ENCODE data around the gene CDC5L.
"Not testable (repeated sequence)": the region's sequence is repeated elsewhere in the genome, so short reads cannot be mapped to it uniquely, and the experiment has no call there.

The CDC5L gene

GRCh38 chr6:44415449-44415848, 27.9 kb downstream of the CDC5L start:
- DNase-seq (ENCODE audit: low spot score) = no peak

- no peak for DNase-seq (ENCODE audit: low spot score)
These were observed 28.5 kb downstream of the CDC5L start for GRCh38 chr6:44415873-44416502.

DNA sequence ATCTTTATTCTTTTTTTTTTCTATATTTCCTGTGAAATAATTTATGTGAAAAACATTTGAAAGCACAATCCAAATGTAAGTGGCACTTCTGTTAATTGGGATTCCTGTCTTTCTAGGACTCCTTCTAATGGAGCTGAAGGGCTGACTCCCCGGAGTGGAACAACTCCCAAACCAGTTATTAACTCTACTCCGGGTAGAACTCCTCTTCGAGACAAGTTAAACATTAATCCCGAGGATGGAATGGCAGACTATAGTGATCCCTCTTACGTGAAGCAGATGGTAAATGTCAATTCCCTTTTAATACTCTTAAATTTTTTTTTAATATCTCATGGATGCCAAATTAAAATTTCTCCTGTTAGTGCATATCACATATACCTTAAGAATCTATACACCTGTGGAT, 35.0 kb downstream of the CDC5L start:
- no peak for DNase-seq (ENCODE audit: low spot score)

- no peak for DNase-seq (ENCODE audit: low spot score)
These were observed 35.8 kb downstream of the CDC5L start for GRCh38 chr6:44423306-44423705.

DNA sequence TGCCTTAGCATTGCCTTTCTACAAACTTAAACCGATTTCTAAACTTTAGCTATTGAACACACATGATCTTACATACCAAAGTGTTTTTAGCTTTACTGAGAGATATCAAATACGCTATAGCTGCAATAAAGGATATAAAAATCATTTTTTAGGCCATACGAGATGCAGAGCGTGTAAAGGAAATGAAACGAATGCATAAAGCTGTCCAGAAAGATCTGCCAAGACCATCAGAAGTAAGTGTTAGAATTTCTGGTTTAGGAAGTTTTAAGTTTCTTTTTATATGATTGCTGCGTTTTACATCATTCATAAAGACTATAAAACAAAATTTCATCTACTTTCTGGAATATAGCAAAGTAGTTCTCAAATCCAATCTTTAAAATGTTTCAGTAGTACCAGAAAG, 38.4 kb downstream of the CDC5L start:
- no peak for DNase-seq (ENCODE audit: low spot score)

DNA sequence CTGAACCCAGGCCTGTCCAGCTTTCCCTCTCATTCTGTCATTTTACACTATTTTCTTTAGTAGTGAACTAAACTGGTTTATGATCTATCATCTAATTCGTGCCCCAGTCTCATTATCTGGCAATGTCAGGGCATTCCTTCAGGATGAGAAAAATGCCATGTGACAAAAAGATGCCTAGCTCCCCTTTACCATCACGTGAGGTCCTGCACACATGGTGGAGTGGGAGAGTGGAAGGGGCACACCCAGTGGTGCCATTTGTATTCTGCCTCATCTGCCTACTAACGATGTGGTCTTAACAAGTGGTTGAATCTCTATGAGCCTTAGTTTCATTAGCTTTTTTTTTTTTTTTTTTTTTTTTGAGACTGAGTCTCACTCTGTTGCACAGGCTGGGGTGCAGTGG, 41.2 kb downstream of the CDC5L start:
- no peak for DNase-seq (ENCODE audit: low spot score)

- no peak for DNase-seq (ENCODE audit: low spot score)
These were observed 42.8 kb downstream of the CDC5L start for GRCh38 chr6:44430326-44430725.

DNA sequence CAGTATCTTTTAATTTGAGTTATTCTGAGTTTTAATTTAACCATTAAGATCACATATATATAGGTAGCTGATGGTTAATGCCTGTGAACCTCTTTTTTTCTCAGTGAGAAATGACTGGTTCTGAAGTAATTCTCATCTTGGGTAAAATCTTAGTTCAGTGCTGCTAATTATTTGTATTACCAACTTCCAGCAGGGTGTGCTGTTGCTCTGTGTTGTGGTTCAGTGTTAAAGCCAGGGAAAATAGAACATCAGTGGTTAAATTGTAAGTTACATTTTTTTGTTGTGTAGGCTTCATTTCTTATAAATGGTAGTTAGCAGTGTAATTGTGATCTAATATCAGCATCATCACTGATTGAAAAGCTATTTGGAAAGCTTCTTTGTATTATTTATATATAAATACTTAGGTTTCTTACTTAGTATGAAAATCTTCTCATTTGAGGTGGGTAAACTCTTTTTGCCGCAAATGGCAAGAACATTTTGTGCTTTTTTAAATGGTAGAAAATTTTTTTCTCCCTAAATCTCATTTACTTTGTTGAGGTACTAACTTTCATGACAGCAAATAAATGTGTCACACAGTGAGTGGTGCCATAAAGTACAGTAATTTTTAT, 43.7 kb downstream of the CDC5L start:
- DNase-seq (ENCODE audit: low spot score) = peak; percentile 40

GRCh38 chr6:44432227-44432626, 44.7 kb downstream of the CDC5L start:
- DNase-seq (ENCODE audit: low spot score) = no peak

DNA sequence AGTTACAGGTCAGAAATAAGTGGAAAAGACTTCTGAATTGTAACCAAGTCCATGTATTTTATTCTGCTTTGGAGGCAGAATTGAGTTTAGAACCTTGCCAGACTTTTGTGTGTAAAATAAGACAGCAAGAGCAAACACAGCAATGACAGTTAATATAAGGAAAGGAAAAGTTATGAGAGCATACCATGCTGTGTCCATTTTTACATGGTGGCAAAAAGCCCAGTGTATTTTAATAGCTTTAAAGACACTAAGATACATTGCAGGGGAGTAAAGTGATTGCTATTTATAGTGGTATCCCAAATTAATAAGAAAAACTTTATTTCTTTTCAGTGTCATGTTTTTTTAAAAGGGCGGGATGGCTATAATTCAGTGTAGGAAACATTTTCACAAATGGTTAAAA, 45.2 kb downstream of the CDC5L start:
- no peak for DNase-seq (ENCODE audit: low spot score)

DNA sequence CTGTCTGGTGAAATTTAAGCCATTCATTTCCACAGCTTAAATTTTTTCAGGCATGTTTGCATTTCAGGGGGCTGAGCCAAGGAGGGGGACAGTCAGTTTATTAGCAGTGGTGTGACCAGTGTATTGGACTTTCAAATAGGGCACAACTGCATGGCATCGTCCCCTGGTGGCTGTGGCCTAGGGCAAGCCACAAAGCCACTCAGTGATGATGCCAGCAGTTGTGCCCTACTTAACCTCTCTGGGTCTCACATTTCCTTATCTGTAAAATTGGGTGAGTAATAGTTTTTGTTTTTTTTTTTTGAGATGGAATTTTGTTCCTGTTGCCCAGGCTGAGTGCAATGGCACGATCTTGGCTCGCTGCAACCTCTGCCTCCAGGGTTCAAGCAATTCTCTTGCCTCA, 48.0 kb downstream of the CDC5L start:
- no peak for DNase-seq (ENCODE audit: low spot score)

DNA sequence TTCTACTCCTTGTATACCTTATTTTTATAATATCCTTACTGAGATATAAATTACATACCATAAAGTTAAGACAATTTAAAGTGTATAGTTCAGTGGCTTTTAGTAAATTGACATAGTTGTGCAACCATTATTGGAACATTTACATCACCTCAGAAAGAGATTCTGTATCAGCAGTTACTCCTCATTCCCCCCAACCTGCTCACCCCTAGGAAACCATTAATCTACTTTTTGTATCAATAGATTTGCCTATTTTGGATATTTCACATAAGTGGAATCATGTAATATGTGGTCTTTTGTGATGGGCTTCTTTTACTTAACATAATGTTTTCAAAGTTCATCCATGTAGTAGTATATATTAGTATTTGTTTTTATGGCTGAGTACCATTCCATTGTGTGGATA, 51.3 kb downstream of the CDC5L start:
- DNase-seq (ENCODE audit: low spot score) = no peak

DNA sequence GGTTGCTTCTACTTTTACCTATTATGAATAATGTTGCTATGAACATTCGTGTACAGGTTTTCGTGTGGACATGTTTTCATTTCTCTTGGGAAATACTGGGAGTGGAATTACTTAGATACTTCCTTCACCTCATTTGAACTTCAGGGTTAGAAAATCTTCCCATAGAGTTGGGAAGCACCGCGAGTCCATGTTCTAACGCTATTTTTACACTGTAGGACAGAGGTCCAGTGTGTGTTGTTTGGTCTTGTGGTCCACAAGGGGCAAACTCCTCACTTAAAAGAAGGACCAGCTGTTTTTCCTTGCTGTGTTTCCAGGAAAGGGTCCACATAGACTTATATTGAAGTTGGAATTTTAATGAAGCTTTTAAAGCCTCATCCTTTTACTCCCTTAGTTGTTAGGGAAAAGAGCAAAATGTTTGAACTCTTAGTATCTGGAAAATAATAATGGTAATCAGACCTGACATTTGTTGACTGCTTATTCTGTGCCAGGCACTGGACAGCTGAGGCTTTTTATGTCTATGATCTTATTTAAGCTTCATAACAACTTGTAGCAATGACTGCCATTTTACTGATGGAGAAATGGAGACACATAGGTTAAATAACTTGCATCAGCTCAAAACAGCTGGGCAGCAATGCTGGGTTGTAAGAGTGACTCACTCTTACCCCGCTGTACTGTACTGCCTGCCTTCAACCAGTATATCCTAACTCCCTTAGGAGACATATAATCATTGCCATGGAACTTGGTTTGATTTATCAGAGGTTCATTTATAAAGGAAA, 52.0 kb downstream of the CDC5L start:
- no peak for DNase-seq (ENCODE audit: low spot score)

GRCh38 chr6:44441091-44441855, 53.8 kb downstream of the CDC5L start:
- DNase-seq (ENCODE audit: low spot score) = no peak

- DNase-seq (ENCODE audit: low spot score) = no peak
These were observed 54.7 kb downstream of the CDC5L start for GRCh38 chr6:44442236-44442635.

GRCh38 chr6:44442833-44443444, 55.4 kb downstream of the CDC5L start:
- DNase-seq (ENCODE audit: low spot score) = no peak

GRCh38 chr6:44444853-44445252, 57.3 kb downstream of the CDC5L start:
- DNase-seq (ENCODE audit: low spot score) = no peak

GRCh38 chr6:44446626-44447300, 59.3 kb downstream of the CDC5L start:
- no peak for DNase-seq (ENCODE audit: low spot score)

GRCh38 chr6:44449181-44449580, 61.7 kb downstream of the CDC5L start:
- DNase-seq (ENCODE audit: low spot score) = not testable (repeated sequence)

- no peak for DNase-seq (ENCODE audit: low spot score)
These were observed 64.5 kb downstream of the CDC5L start for GRCh38 chr6:44451803-44452695.

- no peak for DNase-seq (ENCODE audit: low spot score)
These were observed 65.2 kb downstream of the CDC5L start for GRCh38 chr6:44452725-44453124.

Data from activated CD4-positive, alpha-beta T cell treated with anti-CD3 and anti-CD28 coated beads, Interleukin-2, Interleukin-4, amounts not matched to agents 100 ng/mL and 50 ng/mL, durations not matched to agents 16 hours and 8 hours (primary cell).